Activated CD4-positive, CD25-positive, alpha-beta regulatory T cell treated with anti-CD3 and anti-CD28 coated beads, Interleukin-2, amount 50 U/mL, for 72 hours (primary cell): ENCODE measurements around the gene SFXN1.

ENCODE experiments used
- DNase-seq: peaks from one replicate; pipeline ENCODE4 v3.0.0; 2021

Gene SFXN1

DNA sequence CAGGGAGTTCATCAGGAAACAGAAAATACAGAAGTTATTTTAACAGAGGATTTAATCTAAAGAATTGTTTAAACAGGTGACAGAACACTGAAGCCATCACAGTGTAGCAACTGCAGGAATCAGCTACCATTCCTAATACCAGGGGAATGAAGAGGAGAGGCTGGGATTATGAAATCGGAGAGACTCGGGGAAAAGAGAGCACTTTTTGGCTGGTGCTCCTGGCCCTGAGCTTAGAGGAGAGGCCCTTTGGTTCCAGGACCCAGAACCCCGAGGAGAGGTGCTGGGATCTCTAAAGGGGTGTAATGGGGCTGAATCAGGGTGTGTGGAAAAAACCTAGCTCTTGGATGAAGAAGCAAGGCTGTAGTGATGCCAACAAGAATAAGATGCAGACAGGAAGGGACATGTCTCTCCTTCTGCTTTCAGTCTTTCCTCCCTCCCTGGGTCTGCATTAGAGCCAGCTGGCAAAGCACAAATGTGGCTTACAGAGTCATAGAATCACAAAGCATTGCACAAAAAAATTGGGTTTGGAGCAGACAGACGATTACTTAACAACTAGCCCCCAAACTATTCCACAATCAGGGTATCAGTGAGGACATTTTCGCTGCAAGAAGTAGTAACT, 11.6 kb upstream of the SFXN1 start:
- DNase-seq: no peak

DNA sequence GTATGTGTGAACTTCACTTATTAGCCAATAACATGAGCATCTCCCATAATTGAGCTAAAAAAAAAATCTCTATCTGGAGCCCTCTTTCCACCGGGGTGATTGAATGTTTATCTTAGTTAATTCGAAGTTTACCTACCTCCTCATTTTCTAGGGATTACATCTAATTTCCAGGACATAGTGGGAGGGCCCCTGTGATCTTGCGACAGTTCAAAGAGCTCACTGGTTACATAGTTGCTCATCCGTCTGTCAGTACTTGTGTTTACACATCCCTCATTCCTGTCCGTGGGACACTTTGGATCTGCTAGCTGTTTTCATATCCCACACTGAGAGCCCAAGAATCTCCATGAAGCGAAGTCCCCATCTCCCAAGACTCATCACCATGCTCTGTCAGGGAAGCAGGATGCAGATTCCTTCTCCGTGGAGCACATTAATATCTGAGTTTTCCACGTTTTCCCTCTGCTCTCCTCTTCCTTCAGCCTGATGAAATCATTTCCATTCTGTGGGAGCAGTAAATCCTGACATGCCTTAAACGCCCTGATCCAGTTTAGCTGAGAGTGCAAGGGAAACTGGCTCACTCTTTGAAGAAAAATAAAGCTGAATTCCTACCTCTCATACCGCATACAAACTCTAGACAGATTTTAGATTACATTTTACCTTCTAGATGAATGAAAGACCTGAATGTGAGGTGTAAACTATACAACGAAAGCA, 10.2 kb upstream of the SFXN1 start:
- DNase-seq: no peak

DNA sequence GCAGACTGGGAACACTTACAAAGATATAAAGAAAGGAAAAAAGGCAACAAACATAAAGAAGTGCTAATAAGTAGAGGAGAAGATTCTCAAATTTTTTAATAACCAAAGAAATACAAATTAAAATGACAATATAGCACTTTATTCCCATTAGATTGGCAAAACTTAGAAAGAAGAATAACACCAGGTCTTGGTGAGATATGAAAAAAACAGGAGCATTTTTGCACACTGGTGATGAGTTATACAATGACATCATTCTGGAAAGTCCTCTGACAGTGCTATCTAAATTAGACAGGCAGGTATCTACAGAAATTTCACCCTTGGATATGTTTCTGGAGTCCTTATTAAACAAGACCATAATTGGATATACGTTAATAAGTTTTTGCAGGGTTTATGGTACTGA, 9.5 kb upstream of the SFXN1 start:
- DNase-seq: no peak

DNA sequence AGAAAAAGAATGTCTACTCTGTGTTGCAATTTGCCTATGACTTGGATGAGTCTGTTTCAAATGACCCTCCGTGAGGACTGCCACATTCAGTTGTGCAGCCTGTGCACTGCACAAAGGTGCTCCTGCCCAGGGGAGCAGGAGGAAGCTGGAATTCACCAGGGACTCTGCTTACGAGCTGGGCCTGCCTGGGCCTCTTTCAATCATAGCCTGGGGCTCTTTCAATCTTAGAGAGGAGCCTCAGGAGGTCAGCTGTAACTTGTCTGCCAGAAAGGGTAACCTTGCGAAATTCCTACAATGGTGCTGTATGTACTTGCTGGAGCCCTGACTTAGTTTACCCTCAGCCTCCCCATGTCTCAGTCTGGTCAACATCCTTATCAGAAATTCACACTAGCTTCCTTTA, 8.4 kb upstream of the SFXN1 start:
- no peak for DNase-seq

DNA sequence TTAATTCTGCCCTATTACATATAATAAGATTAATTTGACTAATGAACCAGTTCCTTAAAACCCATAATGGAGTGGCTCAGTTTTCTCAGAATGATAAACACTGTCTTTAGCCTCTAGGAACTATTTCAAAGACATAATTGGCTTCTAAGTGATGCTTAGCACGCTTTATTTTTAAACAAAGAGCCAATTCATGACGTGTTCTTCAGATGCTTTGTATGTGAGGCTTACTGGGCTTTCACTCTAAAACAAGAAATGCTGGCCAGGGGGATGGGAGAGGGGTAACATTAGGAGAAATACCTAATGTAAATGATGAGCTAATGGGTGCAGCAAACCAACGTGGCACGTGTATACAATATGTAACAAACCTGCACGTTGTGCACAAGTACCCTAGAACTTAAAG, 7.6 kb upstream of the SFXN1 start:
- no peak for DNase-seq

DNA sequence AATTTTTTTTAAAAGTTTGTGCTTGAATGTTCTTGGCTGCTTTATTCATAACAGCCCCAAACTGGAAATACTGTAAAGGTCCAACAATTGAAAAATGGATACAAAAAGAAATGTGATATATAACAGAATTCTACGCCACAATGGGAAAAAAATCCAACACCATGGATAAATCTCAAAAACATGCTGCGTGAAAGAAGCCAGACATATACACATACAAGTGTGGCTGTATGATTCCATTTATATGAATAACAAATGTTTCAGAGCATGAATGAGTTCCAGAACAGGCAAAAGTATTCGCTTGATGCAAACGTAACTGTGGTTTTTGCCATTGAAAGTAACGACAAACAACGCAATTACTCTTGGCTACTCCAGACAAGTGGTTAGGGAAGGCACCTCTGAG, 7.2 kb upstream of the SFXN1 start:
- DNase-seq: no peak

DNA sequence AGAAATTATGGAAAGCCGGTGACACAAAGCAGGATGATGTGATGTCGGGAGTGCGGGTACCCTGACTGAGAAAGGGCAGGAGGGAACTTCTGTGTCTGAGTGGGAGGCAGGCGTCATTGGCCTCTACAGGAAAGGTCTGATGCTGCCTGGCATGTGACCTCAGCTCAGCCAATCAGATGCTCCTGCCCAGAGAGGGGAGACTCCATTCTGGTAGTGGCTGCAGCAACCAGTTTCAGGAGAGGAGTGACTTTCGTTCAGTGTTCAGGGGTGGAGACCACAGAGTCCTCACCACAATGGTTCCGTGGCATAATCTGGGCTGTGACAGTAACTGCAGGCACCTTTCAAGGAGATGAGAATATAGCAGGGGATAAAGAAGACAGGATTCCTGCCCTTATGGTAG, 6.7 kb upstream of the SFXN1 start:
- DNase-seq: no peak

DNA sequence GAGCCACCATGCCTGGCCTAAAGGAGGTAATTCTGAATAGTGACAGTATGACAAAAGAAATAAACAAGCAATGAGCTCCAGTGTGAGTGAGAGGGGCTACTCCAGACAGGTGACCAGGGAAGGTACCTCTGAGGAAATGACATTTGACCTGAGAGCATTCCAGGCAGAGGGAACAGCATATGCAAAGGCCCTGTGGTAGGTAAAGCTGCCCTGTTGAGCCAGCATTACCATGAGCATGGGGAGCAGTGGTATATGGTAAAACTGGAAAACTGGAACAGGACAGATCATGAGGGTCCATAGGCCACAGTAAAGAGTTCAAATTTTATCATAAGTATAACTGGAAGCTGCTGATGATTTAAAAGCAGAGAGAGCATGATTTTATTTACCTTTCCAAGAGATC, 6.0 kb upstream of the SFXN1 start:
- no peak for DNase-seq

- no peak for DNase-seq
Observed at GRCh38 chr5:175475248-175475647, 3.1 kb upstream of the SFXN1 start.

- no peak for DNase-seq
Observed at GRCh38 chr5:175477440-175477839, 920 bp upstream of the SFXN1 start.

GRCh38 chr5:175478008-175478383, 364 bp upstream of the SFXN1 start:
- no peak for DNase-seq

GRCh38 chr5:175479125-175479881, 943 bp downstream of the SFXN1 start:
- no peak for DNase-seq

DNA sequence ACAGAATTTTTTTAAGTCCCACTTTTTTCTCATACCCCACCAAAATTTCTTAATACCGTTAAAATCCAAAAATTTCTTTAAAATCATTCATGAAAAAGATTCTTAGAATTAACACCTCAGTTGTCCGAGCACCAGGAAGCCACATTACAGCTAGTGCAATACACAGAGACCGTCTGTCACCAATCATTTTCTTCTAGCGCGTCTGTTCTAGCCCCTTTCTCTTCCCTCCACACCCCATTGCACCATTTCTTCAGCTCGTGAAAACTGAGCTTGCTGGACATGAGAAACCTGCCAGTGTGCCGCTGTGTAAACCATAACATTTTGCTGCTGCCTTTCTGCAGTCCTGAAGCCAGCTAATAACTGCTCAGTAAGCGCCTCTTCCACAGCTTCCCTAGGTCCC, 5.0 kb downstream of the SFXN1 start:
- no peak for DNase-seq

DNA sequence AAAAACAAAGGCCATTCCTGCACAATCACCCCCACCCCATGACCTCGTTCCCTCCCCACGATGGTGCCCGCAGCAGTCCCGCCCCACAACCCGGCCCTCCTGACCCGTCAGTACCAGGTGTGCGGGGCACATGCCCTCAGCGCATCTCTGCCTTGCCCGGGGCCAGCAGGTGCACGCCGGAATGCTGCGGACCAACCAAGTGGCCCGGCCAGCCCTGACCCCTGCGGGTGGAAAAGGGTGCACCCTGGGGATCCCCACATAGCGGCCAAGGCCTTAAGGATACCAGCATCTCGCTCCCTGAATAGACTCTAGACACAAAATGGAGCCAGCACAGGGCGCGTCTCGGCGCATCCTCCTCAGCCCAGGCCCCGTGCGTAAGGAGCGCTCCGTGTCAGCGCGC, 6.0 kb downstream of the SFXN1 start:
- DNase-seq: no peak

- DNase-seq: no peak
Observed at GRCh38 chr5:175484829-175485228, 6.5 kb downstream of the SFXN1 start.

GRCh38 chr5:175485631-175486030, 7.3 kb downstream of the SFXN1 start:
- DNase-seq: no peak

- DNase-seq: no peak
Observed at GRCh38 chr5:175487514-175488222, 9.3 kb downstream of the SFXN1 start.

- no peak for DNase-seq
Observed at GRCh38 chr5:175489693-175490443, 11.5 kb downstream of the SFXN1 start.

DNA sequence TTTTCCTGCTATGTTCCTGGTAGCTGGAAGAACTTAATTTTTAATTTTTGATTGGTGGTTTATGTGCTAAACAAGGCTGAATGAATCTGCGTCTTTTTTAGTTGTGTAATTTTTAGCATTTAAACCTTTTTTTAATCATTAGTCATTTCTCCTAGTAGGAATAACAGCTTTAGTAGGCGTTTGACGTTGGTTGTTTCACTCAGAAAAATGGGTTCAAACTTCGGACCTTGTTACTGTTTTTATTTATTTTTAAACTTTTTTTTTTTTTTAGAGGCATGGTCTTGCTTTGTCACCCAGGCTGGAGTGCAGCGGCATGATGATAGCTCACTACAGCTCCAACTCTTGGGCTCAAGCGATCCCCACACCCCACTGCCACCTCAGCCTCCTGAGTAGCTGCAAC, 12.9 kb downstream of the SFXN1 start:
- DNase-seq: no peak

DNA sequence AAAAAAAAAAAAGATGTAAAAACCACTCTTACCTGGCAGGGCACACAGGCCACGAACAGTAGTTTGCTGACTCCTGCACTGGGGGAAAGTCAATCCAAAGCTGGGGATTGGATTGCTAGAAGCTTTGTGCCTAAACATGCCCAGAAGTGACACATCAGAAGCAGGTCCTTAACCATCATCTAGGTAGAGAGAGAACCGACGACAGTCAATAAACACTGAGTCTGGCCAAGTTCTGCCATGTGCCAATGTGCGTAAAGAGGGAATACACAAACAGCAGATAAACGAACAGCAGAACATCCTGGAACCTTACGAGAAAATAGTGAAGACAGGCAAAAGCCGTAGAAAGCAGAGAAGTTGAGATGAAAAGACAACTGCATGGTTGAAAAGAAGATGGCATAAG, 14.9 kb downstream of the SFXN1 start:
- no peak for DNase-seq

- no peak for DNase-seq
Observed at GRCh38 chr5:175493726-175494125, 15.4 kb downstream of the SFXN1 start.

DNA sequence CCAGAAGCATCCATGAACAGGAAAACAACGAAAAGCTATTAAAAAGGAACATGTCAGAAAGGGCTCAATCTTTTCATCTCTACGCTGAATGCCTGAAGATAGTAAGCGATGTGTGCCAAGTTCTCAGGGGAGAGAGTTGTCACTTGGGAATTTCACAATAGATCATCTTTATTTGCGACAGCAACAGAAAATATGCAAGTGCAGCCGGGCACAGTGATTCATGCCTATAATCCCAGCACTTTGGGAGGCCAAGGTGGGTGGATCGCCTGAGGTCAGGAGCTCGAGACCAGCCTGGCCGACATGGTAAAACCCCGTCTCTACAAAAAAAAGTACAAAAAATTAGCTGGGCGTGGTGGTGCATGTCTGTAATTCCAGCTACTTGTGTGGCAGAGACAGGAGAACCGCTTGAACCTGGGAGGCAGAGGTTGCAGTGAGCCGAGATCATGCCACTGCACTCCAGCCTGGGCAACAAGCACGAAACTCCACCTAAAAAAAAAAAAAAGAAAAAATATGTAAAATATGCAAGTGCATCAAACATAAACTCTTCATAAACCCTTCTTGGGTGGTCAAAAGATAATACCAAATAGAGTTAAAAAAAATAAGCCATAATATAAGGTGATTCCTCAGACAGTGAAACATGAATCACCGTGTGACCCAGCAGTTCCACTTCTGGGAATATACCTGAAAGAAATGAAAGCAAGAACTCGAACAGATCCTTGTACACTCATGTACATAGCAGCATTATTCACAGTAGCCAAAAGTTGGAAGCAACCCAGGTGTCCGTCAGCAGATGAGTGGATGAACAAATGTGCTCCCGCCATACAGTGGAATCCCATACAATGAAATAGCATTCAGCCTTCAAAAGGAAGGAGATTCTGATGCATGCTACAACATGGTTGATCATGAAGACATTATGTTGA, 16.2 kb downstream of the SFXN1 start:
- no peak for DNase-seq
